H9 (cell line): ENCODE data around the gene PLCH1. TPM values are rescaled to one million over a fixed set of nuclear protein-coding genes. Genes with fewer than 3 reads are reported as not detected.

Source experiments
- DNase-seq: peaks from one replicate; pipeline ENCODE4 v3.0.0-alpha.2; 2017
- H2AFZ ChIP-seq: one replicate; pipeline ENCODE4 v1.6.1; 2013; ENCODE audit warnings: mild to moderate bottlenecking, low read length, control low read depth, moderate library complexity
- H2AK5ac ChIP-seq: 2 replicates; pipeline ENCODE4 v1.6.1; 2013; ENCODE audit warnings: low read length, control low read depth, mixed read lengths; ENCODE audit not compliant: insufficient read length
- H2BK120ac ChIP-seq: one replicate; pipeline ENCODE4 v1.6.1; 2013; ENCODE audit warnings: low read depth, mild to moderate bottlenecking, low read length, control low read depth, inconsistent platforms; ENCODE audit not compliant: poor library complexity, severe bottlenecking
- H2BK12ac ChIP-seq: 2 replicates; pipeline ENCODE4 v1.6.1; 2013; ENCODE audit warnings: low read length, control low read depth, mixed read lengths, low read depth; ENCODE audit not compliant: insufficient read length
- H2BK15ac ChIP-seq: 2 replicates; pipeline ENCODE4 v1.6.1; 2013; ENCODE audit warnings: low read depth, low read length, control low read depth
- H2BK20ac ChIP-seq: one replicate; pipeline ENCODE4 v1.6.1; 2013; ENCODE audit warnings: low read depth, mild to moderate bottlenecking, low read length, control low read depth, inconsistent platforms; ENCODE audit not compliant: poor library complexity, severe bottlenecking
- H2BK5ac ChIP-seq: 2 replicates; pipeline ENCODE4 v1.6.1; 2013; ENCODE audit warnings: low read length, control low read depth, mixed read lengths; ENCODE audit not compliant: insufficient read length
- H3K14ac ChIP-seq: 2 replicates; pipeline ENCODE4 v1.6.1; 2013; ENCODE audit warnings: low read length, control low read depth; ENCODE audit not compliant: insufficient read depth
- H3K18ac ChIP-seq: 2 replicates; pipeline ENCODE4 v1.6.1; 2013; ENCODE audit warnings: low read depth, mild to moderate bottlenecking, mixed read lengths, low read length, control low read depth; ENCODE audit not compliant: insufficient read length
- H3K23ac ChIP-seq: 2 replicates; pipeline ENCODE4 v1.6.1; 2013; ENCODE audit warnings: low read length, control low read depth, mixed read lengths, low read depth; ENCODE audit not compliant: insufficient read length
- H3K23me2 ChIP-seq: 2 replicates; pipeline ENCODE4 v1.6.1; 2013; ENCODE audit warnings: low read depth, mild to moderate bottlenecking, mixed read lengths, low read length, control low read depth; ENCODE audit not compliant: insufficient read length, poor library complexity, severe bottlenecking
- H3K27ac ChIP-seq: 2 replicates; pipeline ENCODE4 v1.5.1; 2013; ENCODE audit warnings: low read length, control low read depth, mixed read lengths, low read depth; ENCODE audit not compliant: insufficient read length
- H3K27me3 ChIP-seq: 2 replicates; pipeline ENCODE4 v1.6.1; 2013; ENCODE audit warnings: low read length, control low read depth, inconsistent platforms; ENCODE audit not compliant: insufficient read depth
- H3K4ac ChIP-seq: 2 replicates; pipeline ENCODE4 v1.6.1; 2013; ENCODE audit warnings: low read depth, mild to moderate bottlenecking, control low read depth, inconsistent platforms, low read length, moderate library complexity
- H3K4me1 ChIP-seq: 2 replicates; pipeline ENCODE4 v1.6.1; 2013; ENCODE audit warnings: low read length, control low read depth, inconsistent platforms; ENCODE audit not compliant: insufficient read depth
- H3K4me2 ChIP-seq: 2 replicates; pipeline ENCODE4 v1.6.1; 2013; ENCODE audit warnings: low read length, control low read depth, mixed read lengths; ENCODE audit not compliant: insufficient read length, insufficient read depth
- H3K56ac ChIP-seq: 2 replicates; pipeline ENCODE4 v1.6.1; 2013; ENCODE audit warnings: low read depth, mild to moderate bottlenecking, mixed read lengths, low read length, control low read depth; ENCODE audit not compliant: insufficient read length
- H3K79me1 ChIP-seq: 2 replicates; pipeline ENCODE4 v1.6.1; 2013; ENCODE audit warnings: low read depth, mild to moderate bottlenecking, moderate library complexity, low read length, control low read depth, inconsistent platforms; ENCODE audit not compliant: insufficient read depth, poor library complexity, severe bottlenecking
- H3K79me2 ChIP-seq: 2 replicates; pipeline ENCODE4 v1.6.1; 2013; ENCODE audit warnings: low read length, control low read depth, inconsistent platforms; ENCODE audit not compliant: insufficient read depth
- H3K9ac ChIP-seq: 2 replicates; pipeline ENCODE4 v1.6.1; 2013; ENCODE audit warnings: low read length, control low read depth, mixed read lengths; ENCODE audit not compliant: insufficient read length; ENCODE audit errors: extremely low read depth
- H3K9me3 ChIP-seq: one replicate; pipeline ENCODE4 v1.6.1; 2013; ENCODE audit warnings: low read depth, low read length, inconsistent platforms; ENCODE audit not compliant: control insufficient read depth
- H3T11ph ChIP-seq: one replicate; pipeline ENCODE4 v1.6.1; 2013; ENCODE audit warnings: mild to moderate bottlenecking, low read length, control low read depth, inconsistent platforms
- H4K20me1 ChIP-seq: one replicate; pipeline ENCODE4 v1.6.1; 2013; ENCODE audit not compliant: control insufficient read depth, insufficient read length, insufficient read depth
- H4K5ac ChIP-seq: 2 replicates; pipeline ENCODE4 v1.6.1; 2013; ENCODE audit warnings: low read depth, mild to moderate bottlenecking, mixed read lengths, low read length, control low read depth; ENCODE audit not compliant: insufficient read length
- H4K8ac ChIP-seq: replicated peaks from 2 replicates; pipeline ENCODE4 v1.6.1; 2013; ENCODE audit warnings: low read length, control low read depth, mixed read lengths, low read depth; ENCODE audit not compliant: insufficient read length
- H4K91ac ChIP-seq: 2 replicates; pipeline ENCODE4 v1.6.1; 2013; ENCODE audit warnings: low read depth, mild to moderate bottlenecking, moderate library complexity, mixed read lengths, low read length, control low read depth; ENCODE audit not compliant: insufficient read length
- H3K27ac Mint-ChIP-seq, 3 experiments: 2 replicates in 2 of 3; 3 replicates in 1 of 3; pipeline ENCODE4 v1.8.0; 2020 to 2021; ENCODE audit warnings: mixed read lengths in 3 of 3, mild to moderate bottlenecking in 1 of 3, moderate library complexity in 1 of 3
- H3K27me3 Mint-ChIP-seq: 2 replicates; pipeline ENCODE4 v1.8.0; 2021; ENCODE audit warnings: low read depth, mild to moderate bottlenecking, moderate library complexity, mixed read lengths
- H3K36me3 Mint-ChIP-seq, 3 experiments: 2 replicates in 2 of 3; 3 replicates in 1 of 3; pipeline ENCODE4 v1.8.0; 2020 to 2021; ENCODE audit warnings: low read depth in 3 of 3, mixed read lengths in 3 of 3; ENCODE audit not compliant: insufficient read depth in 1 of 3
- H3K4me1 Mint-ChIP-seq, 2 experiments: 2 replicates each; pipeline ENCODE4 v1.8.0; 2020; ENCODE audit warnings: mixed read lengths in 2 of 2
- H3K4me3 Mint-ChIP-seq, 2 experiments: 2 replicates in 1 of 2; 3 replicates in 1 of 2; pipeline ENCODE4 v1.8.0; 2020 to 2021; ENCODE audit warnings: mild to moderate bottlenecking in 2 of 2, mixed read lengths in 2 of 2, moderate library complexity in 1 of 2
- H3K9me3 Mint-ChIP-seq, 2 experiments: 2 replicates in 1 of 2; 3 replicates in 1 of 2; pipeline ENCODE4 v1.8.0; 2020; ENCODE audit warnings: mild to moderate bottlenecking in 2 of 2, mixed read lengths in 2 of 2, moderate library complexity in 1 of 2
- total RNA-seq: library from RNA; stranded (reverse); gene quantifications from 2 replicates; pipeline ENCODE4 v1.2.1, GENCODE V29; 2021
- TF ChIP-seq, protein P1 (sequence below): fragments of 200-600 bp; sonication (generic); conservative IDR thresholded peaks from 3 replicates; pipeline ENCODE4 v1.8.0; 2021; ENCODE audit warnings: antibody characterized with exemption, mild to moderate bottlenecking

PLCH1 gene
- total RNA-seq, 1 experiment from 2014 or later, result 19.0 TPM

- no peaks in the 10 kb centered on the region for H3K79me2 ChIP-seq
- Mint-ChIP-seq H3K4me3 (no peak overlapping the region), H3K27me3 (no peaks in the 10 kb centered on the region), H3K27ac (no peak overlapping the region), H3K9me3 (no peaks in the 10 kb centered on the region; a peak in 1 of 5 replicates), H3K36me3 (0 out of 7 replicates have a peak, but pooled peaks cover 0 to 1% (median 0%) of the 10 kb centered on the region in 3 experiments), H3K4me1 (peaks cover 36 to 49% of the 10 kb centered on the region in 2 experiments)
- no peak overlapping the region for H2BK20ac ChIP-seq
- H2AFZ ChIP-seq, result no peak overlapping the region
- no peak overlapping the region for H2AK5ac ChIP-seq
- H2BK5ac ChIP-seq, result no peak overlapping the region
- no peak overlapping the region for H4K91ac ChIP-seq
- H2BK15ac ChIP-seq, result no peak overlapping the region
- no peak overlapping the region for H2BK120ac ChIP-seq
- no peak overlapping the region for H3K14ac ChIP-seq
- no peak overlapping the region for H4K8ac ChIP-seq
- TF ChIP-seq, protein P1, sequence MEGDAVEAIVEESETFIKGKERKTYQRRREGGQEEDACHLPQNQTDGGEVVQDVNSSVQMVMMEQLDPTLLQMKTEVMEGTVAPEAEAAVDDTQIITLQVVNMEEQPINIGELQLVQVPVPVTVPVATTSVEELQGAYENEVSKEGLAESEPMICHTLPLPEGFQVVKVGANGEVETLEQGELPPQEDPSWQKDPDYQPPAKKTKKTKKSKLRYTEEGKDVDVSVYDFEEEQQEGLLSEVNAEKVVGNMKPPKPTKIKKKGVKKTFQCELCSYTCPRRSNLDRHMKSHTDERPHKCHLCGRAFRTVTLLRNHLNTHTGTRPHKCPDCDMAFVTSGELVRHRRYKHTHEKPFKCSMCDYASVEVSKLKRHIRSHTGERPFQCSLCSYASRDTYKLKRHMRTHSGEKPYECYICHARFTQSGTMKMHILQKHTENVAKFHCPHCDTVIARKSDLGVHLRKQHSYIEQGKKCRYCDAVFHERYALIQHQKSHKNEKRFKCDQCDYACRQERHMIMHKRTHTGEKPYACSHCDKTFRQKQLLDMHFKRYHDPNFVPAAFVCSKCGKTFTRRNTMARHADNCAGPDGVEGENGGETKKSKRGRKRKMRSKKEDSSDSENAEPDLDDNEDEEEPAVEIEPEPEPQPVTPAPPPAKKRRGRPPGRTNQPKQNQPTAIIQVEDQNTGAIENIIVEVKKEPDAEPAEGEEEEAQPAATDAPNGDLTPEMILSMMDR, result no peak
- no peak overlapping the region for H3K23ac ChIP-seq
- H3K4ac ChIP-seq, result no peak overlapping the region
- no peaks in the 10 kb centered on the region for H3K79me1 ChIP-seq
- no peak for DNase-seq
- no peak overlapping the region for H3K18ac ChIP-seq
- H3K27ac ChIP-seq, result no peak overlapping the region
- H3K9me3 ChIP-seq, result no peaks in the 10 kb centered on the region
- no peak overlapping the region for H3T11ph ChIP-seq
- H3K4me2 ChIP-seq, result no peak overlapping the region
- H2BK12ac ChIP-seq, result no peak overlapping the region
- no peaks in the 10 kb centered on the region for H3K27me3 ChIP-seq
- H3K23me2 ChIP-seq, result peaks cover 13% of the 10 kb centered on the region
- H3K4me1 ChIP-seq, result no peaks in the 10 kb centered on the region
- no peak overlapping the region for H3K56ac ChIP-seq
- H4K20me1 ChIP-seq, result no peaks in the 10 kb centered on the region
- no peak overlapping the region for H4K5ac ChIP-seq
- H3K9ac ChIP-seq, result no peak overlapping the region
Measured at GRCh38 chr3:155741603-155742002, 3.3 kb downstream of the PLCH1 start.
